HG02623 (cell line): ENCODE results near the gene BAIAP2L1.

Experiments used
- ATAC-seq: cut with Tn5 transposase; IDR thresholded peaks from one replicate; pipeline ENCODE4 v1.9.1; 2021; ENCODE audit warnings: moderate library complexity; ENCODE audit not compliant: unreplicated experiment

BAIAP2L1 gene

GRCh38 chr7:98280791-98281756 is 119.8 kb downstream of the BAIAP2L1 start, which contains the start of gene BRI3:
TSS of gene BRI3 (plus strand) at chr7:98281686. CDS start at chr7:98281796, 110 bp downstream.
- ATAC-seq: peak; percentile 75

DNA sequence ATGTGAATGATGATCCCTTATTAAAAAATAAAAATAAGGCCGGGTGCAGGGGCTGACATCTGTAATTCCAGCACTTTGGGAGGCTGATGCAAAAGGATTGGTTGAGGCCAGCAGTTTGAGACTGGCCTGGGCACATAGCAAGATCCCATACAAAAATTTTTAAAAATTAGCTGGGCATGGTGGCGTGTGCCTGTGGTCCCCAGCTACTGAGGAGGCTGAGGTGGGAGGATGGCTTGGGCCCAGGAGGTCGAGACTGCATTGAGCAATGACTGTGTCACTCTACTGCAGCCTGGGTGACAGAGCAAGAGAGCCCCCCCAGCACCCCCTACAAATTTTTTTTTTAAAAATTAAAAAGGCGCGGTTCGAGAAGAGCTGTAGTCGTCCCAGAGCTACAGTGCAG is 120.6 kb downstream of the BAIAP2L1 start:
- ATAC-seq: no peak

GRCh38 chr7:98278936-98279335 is 122.0 kb downstream of the BAIAP2L1 start:
- ATAC-seq: no peak

DNA sequence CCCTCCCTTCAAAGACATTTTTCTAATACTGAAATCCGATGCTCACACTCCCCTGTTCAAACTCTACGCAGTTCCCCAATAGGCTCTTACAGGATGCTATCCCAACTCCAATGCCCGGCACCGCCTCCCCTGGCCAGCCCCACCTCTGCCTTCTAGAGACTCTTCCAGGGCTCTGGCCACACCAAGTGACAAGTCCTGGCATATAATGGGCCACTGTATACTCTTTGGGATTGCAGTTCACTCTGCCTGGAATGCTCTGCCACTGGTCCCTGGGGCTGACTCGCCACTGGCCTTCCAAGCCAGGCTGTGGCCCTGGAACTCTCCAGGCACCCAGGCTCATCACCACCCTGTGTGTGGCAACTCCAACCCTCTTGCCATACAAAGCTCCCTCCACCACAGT is 122.5 kb downstream of the BAIAP2L1 start:
- ATAC-seq: no peak

GRCh38 chr7:98276241-98276761 is 124.6 kb downstream of the BAIAP2L1 start:
- ATAC-seq: no peak

- ATAC-seq: no peak
Measured at GRCh38 chr7:98267303-98267702, 133.6 kb downstream of the BAIAP2L1 start.

- no peak for ATAC-seq
Measured at GRCh38 chr7:98266840-98267239, 134.1 kb downstream of the BAIAP2L1 start.

- no peak for ATAC-seq
Measured at GRCh38 chr7:98265841-98266271, 135.0 kb downstream of the BAIAP2L1 start.

- no peak for ATAC-seq
Measured at GRCh38 chr7:98257701-98258100, 143.2 kb downstream of the BAIAP2L1 start.

DNA sequence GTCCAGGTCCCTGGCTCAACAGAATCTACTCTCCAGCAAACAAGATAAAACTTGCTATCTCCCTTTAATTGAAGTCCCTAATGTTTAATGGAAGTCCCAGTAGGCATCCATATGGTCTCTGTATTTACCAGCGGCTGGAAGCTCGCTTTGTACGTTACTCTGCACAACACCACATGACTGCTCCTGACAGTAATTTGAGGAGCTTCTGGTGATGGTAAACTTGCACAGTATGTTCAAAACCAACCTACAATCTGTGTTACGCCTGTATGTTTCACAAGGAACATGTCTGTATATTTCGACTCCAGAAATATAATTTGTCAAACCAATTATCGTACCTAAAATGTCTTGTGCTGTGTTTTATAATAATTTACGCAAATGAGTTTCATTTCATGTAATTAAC is 144.5 kb downstream of the BAIAP2L1 start:
- ATAC-seq: no peak

DNA sequence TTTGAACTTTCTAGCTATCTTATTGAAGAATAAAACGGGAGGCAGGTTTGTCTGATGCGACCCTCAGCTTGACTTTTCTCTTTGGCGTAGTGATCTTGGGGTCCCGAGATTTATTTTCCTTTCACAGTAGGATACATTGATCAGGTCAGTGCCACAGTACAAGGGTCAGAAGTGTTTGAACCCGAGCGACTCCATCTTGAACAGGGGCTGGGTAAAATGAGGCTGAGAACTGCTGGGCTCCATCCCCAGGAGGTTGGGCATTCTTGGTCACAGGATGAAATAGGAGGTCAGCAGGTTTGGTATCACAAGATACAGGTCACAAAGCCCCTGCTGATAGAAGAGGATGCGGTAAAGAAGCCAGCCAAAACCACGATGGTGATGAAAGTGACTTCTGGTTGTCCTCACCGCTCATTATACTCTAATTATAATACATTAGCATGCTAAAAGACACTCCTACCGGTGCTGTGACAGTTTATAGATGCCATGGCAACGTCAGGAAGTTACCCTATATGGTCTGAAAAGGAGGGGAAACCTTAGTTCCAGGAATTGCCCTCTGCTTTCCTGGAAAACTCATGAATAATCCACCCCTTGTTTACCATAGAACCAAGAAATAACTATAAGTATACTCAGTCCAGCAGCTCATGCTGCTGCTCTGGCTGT is 145.8 kb downstream of the BAIAP2L1 start:
- no peak for ATAC-seq

DNA sequence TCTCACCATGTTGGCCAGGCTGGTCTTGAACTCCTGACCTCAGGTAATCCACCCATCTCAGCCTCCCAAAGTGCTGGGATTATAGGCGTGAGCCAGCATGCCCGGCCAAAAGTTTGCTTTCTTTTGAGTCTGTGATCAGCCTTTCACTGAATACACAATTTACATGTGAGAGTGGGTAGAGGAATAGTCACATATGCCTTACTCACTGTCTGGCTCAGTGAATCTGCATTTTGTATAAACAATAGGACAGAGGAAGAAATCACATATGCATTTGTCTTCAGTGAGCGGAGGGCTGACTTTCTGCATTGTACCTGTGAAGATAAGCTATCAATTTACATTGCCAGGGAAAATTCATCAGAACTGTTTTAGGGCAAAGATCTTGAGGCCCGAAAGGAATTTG is 146.4 kb downstream of the BAIAP2L1 start:
- no peak for ATAC-seq

GRCh38 chr7:98252425-98253054 is 148.3 kb downstream of the BAIAP2L1 start:
- ATAC-seq: peak; percentile 26

GRCh38 chr7:98251601-98252424 is 149.1 kb downstream of the BAIAP2L1 start, which contains the start of gene TECPR1:
TSS of gene TECPR1 (minus strand) at chr7:98252232. CDS start at chr7:98246146, 6,086 bp downstream.
- peak; percentile 97 for ATAC-seq

GRCh38 chr7:98251231-98251600 is 149.7 kb downstream of the BAIAP2L1 start:
- ATAC-seq: peak; percentile 27

DNA sequence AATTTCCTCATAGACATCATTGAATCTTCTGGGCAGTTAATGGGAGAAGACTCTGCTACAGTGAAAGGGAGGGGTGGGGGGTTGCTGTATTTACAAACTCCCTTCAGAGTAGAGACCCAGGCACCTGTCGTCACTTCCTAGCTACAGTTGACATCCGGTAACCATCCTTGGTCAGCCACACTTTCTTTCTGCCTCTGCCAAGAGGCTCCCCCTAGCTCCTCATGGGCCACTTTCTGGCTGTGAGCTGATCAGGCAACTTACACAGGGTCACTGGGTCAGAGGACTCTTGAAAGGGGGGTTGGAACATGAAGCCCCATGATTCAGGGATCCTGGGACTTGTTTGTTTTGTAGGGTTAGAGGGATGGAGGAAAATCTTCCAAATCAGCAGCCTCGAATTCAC is 150.1 kb downstream of the BAIAP2L1 start:
- ATAC-seq: no peak

- ATAC-seq: no peak
Measured at GRCh38 chr7:98249106-98249505, 151.8 kb downstream of the BAIAP2L1 start.

GRCh38 chr7:98248156-98248555 is 152.7 kb downstream of the BAIAP2L1 start:
- ATAC-seq: no peak

GRCh38 chr7:98244871-98245270 is 156.0 kb downstream of the BAIAP2L1 start:
- ATAC-seq: no peak

GRCh38 chr7:98242934-98243333 is 158.0 kb downstream of the BAIAP2L1 start:
- ATAC-seq: no peak
